ENCODE results near the gene DPP3.

- TF ChIP-seq EZH2 (IDR thresholded peaks at IDR 0.05) = no peak
- TF ChIP-seq POLR2AphosphoS5 (IDR thresholded peaks at IDR 0.05; ENCODE audit: borderline replicate concordance, low read depth, low read length) = no peak
- TF ChIP-seq FOXP2 (optimal IDR thresholded peaks at IDR 0.05; ENCODE audit: control extremely low read depth, extremely low read length, insufficient read depth) = no peak
Observed at GRCh38 chr11:66539870-66540213, 59.6 kb downstream of the DPP3 start.

All from SK-N-MC (cell line).